B cell (primary cell): ENCODE measurements around the gene RMC1.

Experiments used
- CTCF ChIP-seq: fragments of 200-600 bp; IDR thresholded peaks from one replicate; pipeline ENCODE4 v1.8.0; 2022; ENCODE audit warnings: antibody characterized with exemption, mild to moderate bottlenecking
- EZH2 ChIP-seq: IDR thresholded peaks from 2 replicates; pipeline ENCODE4 v1.6.1; 2012; ENCODE audit warnings: borderline replicate concordance, low read depth, mild to moderate bottlenecking, moderate library complexity, low read length; ENCODE audit not compliant: insufficient read depth, poor library complexity, severe bottlenecking

GRCh38 chr18:23526501-23527063 lies 23.3 kb downstream of the RMC1 start:
- no peak for TF ChIP-seq CTCF
- no peak for TF ChIP-seq EZH2
